ENCODE results near the gene BTRC. TPM values are rescaled to one million over a fixed set of nuclear protein-coding genes. Genes with fewer than 3 reads are reported as not detected.

Gene BTRC
- polyA plus RNA-seq, 1 experiment, result 23.2 TPM

GRCh38 chr10:101354328-101355071 is 535 bp downstream of the BTRC start:
- peak overlapping the region; percentile 92 for H3K4me3 ChIP-seq (ENCODE audit: low read depth, low read length)
- TF ChIP-seq, protein P1, sequence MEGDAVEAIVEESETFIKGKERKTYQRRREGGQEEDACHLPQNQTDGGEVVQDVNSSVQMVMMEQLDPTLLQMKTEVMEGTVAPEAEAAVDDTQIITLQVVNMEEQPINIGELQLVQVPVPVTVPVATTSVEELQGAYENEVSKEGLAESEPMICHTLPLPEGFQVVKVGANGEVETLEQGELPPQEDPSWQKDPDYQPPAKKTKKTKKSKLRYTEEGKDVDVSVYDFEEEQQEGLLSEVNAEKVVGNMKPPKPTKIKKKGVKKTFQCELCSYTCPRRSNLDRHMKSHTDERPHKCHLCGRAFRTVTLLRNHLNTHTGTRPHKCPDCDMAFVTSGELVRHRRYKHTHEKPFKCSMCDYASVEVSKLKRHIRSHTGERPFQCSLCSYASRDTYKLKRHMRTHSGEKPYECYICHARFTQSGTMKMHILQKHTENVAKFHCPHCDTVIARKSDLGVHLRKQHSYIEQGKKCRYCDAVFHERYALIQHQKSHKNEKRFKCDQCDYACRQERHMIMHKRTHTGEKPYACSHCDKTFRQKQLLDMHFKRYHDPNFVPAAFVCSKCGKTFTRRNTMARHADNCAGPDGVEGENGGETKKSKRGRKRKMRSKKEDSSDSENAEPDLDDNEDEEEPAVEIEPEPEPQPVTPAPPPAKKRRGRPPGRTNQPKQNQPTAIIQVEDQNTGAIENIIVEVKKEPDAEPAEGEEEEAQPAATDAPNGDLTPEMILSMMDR (IDR thresholded peaks at IDR 0.05; ENCODE audit: low read depth, low read length), result peak; percentile 7; the same call in 1 of the 2 replicates
- no peaks in the 10 kb centered on the region for H3K9me3 ChIP-seq (ENCODE audit: control insufficient read depth, insufficient read depth, low read length)
- ChIA-PET CTCF (interaction anchor here (0.8 to 2.5 kb wide), 4 partner anchors 53 to 140 kb away, joined by 3 to 16 read pairs (median 4); no protein-coding TSS in a partner anchor), POLR2A (interaction anchor here (0.6 to 0.7 kb wide), 2 partner anchors 24 to 90 kb away, joined by 3 to 4 read pairs; no protein-coding TSS in a partner anchor)
- H3K27ac ChIP-seq (ENCODE audit: low read depth, low read length), result peak overlapping the region; percentile 77
- no peak for DNase-seq (ENCODE audit: low read depth, low spot score)
- H3K27me3 ChIP-seq (ENCODE audit: control insufficient read depth, insufficient read depth, low read length), result no peaks in the 10 kb centered on the region

- TF ChIP-seq, protein P1 (IDR thresholded peaks at IDR 0.05; ENCODE audit: low read depth, low read length), result no peak
- peak overlapping the region; percentile 92 for H3K4me3 ChIP-seq (ENCODE audit: low read depth, low read length)
- no peaks in the 10 kb centered on the region for H3K9me3 ChIP-seq (ENCODE audit: control insufficient read depth, insufficient read depth, low read length)
- POLR2A ChIA-PET, result no interaction called here
- no peak for DNase-seq (ENCODE audit: low read depth, low spot score)
- H3K27me3 ChIP-seq (ENCODE audit: control insufficient read depth, insufficient read depth, low read length), result no peaks in the 10 kb centered on the region
- H3K27ac ChIP-seq (ENCODE audit: low read depth, low read length), result no peak overlapping the region
- CTCF ChIA-PET, result interaction anchor here (1.4 to 2.5 kb wide), 3 partner anchors 54 to 141 kb away, joined by 3 to 16 read pairs (median 3); no protein-coding TSS in a partner anchor
Measured at GRCh38 chr10:101355072-101355706, 1.2 kb downstream of the BTRC start.

- ChIA-PET POLR2A (no interaction called here), CTCF (interaction anchor here (2.5 kb wide), 1 partner anchor 111 kb away, joined by 16 read pairs; no protein-coding TSS in a partner anchor)
- Histone ChIP-seq H3K9me3 (ENCODE audit: control insufficient read depth, insufficient read depth, low read length) (no peaks in the 10 kb centered on the region), H3K27ac (ENCODE audit: low read depth, low read length) (no peak overlapping the region), H3K4me3 (ENCODE audit: low read depth, low read length) (no peak overlapping the region), H3K27me3 (ENCODE audit: control insufficient read depth, insufficient read depth, low read length) (no peaks in the 10 kb centered on the region)
- no peak for DNase-seq (ENCODE audit: low read depth, low spot score)
- TF ChIP-seq, protein P1 (IDR thresholded peaks at IDR 0.05; ENCODE audit: low read depth, low read length), result no peak
Measured at GRCh38 chr10:101356132-101356531, 2.2 kb downstream of the BTRC start.

GRCh38 chr10:101357958-101358357 is 4.0 kb downstream of the BTRC start:
- H3K9me3 ChIP-seq (ENCODE audit: control insufficient read depth, insufficient read depth, low read length), result no peaks in the 10 kb centered on the region
- no peaks in the 10 kb centered on the region for H3K27me3 ChIP-seq (ENCODE audit: control insufficient read depth, insufficient read depth, low read length)
- no peak for DNase-seq (ENCODE audit: low read depth, low spot score)
- POLR2A ChIA-PET, result no interaction called here
- H3K4me3 ChIP-seq (ENCODE audit: low read depth, low read length), result no peak overlapping the region
- CTCF ChIA-PET, result interaction anchor here (0.6 kb wide), 1 partner anchor 65 kb away, joined by 3 read pairs; no protein-coding TSS in a partner anchor
- H3K27ac ChIP-seq (ENCODE audit: low read depth, low read length), result no peak overlapping the region
- TF ChIP-seq, protein P1 (IDR thresholded peaks at IDR 0.05; ENCODE audit: low read depth, low read length), result no peak
